Stimulated activated naive B cell treated with anti-CD40 and anti-IgM and Interleukin-4, amounts not matched to agents 10 μg/mL and 1 μg/mL and 100 μg/mL, for 72 hours (primary cell): ENCODE data around the gene SIN3A.
A peak's percentile ranks its signal among the peaks of the same experiment; 100 is the strongest.
"Not testable (repeated sequence)": the region's sequence is repeated elsewhere in the genome, so short reads cannot be mapped to it uniquely, and the experiment has no call there.

Experiments used
- ATAC-seq, 2 donors: fragments of 150-1000 bp; cut with Tn5 transposase; replicated peaks; 2 replicates each; pipeline ENCODE4 v1.10.0; 2021; ENCODE audit warnings: moderate library complexity in 1 of 2
- DNase-seq: peaks from one replicate; pipeline ENCODE4 v3.0.0; 2021
- H3K27ac Mint-ChIP-seq: one replicate; pipeline ENCODE4 v1.8.0; 2022; ENCODE audit warnings: mild to moderate bottlenecking, mixed read lengths
- H3K27me3 Mint-ChIP-seq, 2 donors: one replicate each; pipeline ENCODE4 v1.8.0; 2022; ENCODE audit warnings: mixed read lengths in 2 of 2
- H3K36me3 Mint-ChIP-seq, 2 donors: one replicate each; pipeline ENCODE4 v1.8.0; 2022; ENCODE audit warnings: mixed read lengths in 2 of 2, mild to moderate bottlenecking in 1 of 2
- H3K4me1 Mint-ChIP-seq, 2 donors: one replicate each; pipeline ENCODE4 v1.8.0; 2022; ENCODE audit warnings: mixed read lengths in 2 of 2, mild to moderate bottlenecking in 1 of 2
- H3K4me3 Mint-ChIP-seq, 2 donors: one replicate each; pipeline ENCODE4 v1.8.0; 2022; ENCODE audit warnings: mild to moderate bottlenecking in 2 of 2, mixed read lengths in 2 of 2, moderate library complexity in 1 of 2
- H3K9me3 Mint-ChIP-seq, 2 donors: one replicate each; pipeline ENCODE4 v1.8.0; 2022; ENCODE audit warnings: mixed read lengths in 2 of 2, mild to moderate bottlenecking in 1 of 2

SIN3A gene

GRCh38 chr15:75436881-75437280 lies 14.6 kb downstream of the SIN3A start:
- H3K27me3 Mint-ChIP-seq: no peaks in the 10 kb centered on the region
- H3K4me3 Mint-ChIP-seq: no peak overlapping the region
- no peaks in the 10 kb centered on the region for H3K9me3 Mint-ChIP-seq
- peaks cover 24 to 40% of the 10 kb centered on the region in 2 donors for H3K4me1 Mint-ChIP-seq
- H3K27ac Mint-ChIP-seq: peak overlapping the region; percentile 77
- ATAC-seq: no peak
- H3K36me3 Mint-ChIP-seq: peaks cover 26 to 46% of the 10 kb centered on the region in 2 donors
- no peak for DNase-seq

- Mint-ChIP-seq H3K4me3 (no peak overlapping the region), H3K27me3 (no peaks in the 10 kb centered on the region), H3K4me1 (peaks cover 14 to 38% of the 10 kb centered on the region in 2 donors), H3K9me3 (no peaks in the 10 kb centered on the region), H3K27ac (no peak overlapping the region), H3K36me3 (peaks cover 21 to 40% of the 10 kb centered on the region in 2 donors)
- ATAC-seq: no peak
- DNase-seq: no peak
These were observed 19.8 kb downstream of the SIN3A start for GRCh38 chr15:75431682-75432081.

GRCh38 chr15:75431270-75431669 lies 20.2 kb downstream of the SIN3A start:
- peaks cover 13 to 34% of the 10 kb centered on the region in 2 donors for H3K4me1 Mint-ChIP-seq
- no peaks in the 10 kb centered on the region for H3K9me3 Mint-ChIP-seq
- no peak for ATAC-seq
- DNase-seq: no peak
- peaks cover 21 to 40% of the 10 kb centered on the region in 2 donors for H3K36me3 Mint-ChIP-seq
- H3K27ac Mint-ChIP-seq: no peak overlapping the region
- H3K4me3 Mint-ChIP-seq: no peak overlapping the region
- no peaks in the 10 kb centered on the region for H3K27me3 Mint-ChIP-seq

GRCh38 chr15:75430259-75430658 lies 21.2 kb downstream of the SIN3A start:
- Mint-ChIP-seq H3K4me1 (peaks cover 9 to 30% of the 10 kb centered on the region in 2 donors), H3K36me3 (peaks cover 14 to 37% of the 10 kb centered on the region in 2 donors), H3K4me3 (no peak overlapping the region), H3K27ac (no peak overlapping the region), H3K9me3 (no peaks in the 10 kb centered on the region), H3K27me3 (no peaks in the 10 kb centered on the region)
- no peak for ATAC-seq
- DNase-seq: no peak

GRCh38 chr15:75428152-75428551 lies 23.3 kb downstream of the SIN3A start:
- Mint-ChIP-seq H3K9me3 (no peaks in the 10 kb centered on the region), H3K36me3 (peaks cover 12 to 29% of the 10 kb centered on the region in 2 donors), H3K4me1 (peaks cover 2 to 20% of the 10 kb centered on the region in 2 donors), H3K27ac (no peak overlapping the region), H3K27me3 (no peaks in the 10 kb centered on the region), H3K4me3 (no peak overlapping the region)
- DNase-seq (no peak), ATAC-seq (no peak)

GRCh38 chr15:75425966-75426500 lies 25.5 kb downstream of the SIN3A start:
- H3K36me3 Mint-ChIP-seq: peaks cover 20 to 39% of the 10 kb centered on the region in 2 donors
- DNase-seq (no peak), ATAC-seq (no peak)
- H3K4me3 Mint-ChIP-seq: no peak overlapping the region
- no peak overlapping the region for H3K27ac Mint-ChIP-seq
- H3K4me1 Mint-ChIP-seq: peaks cover 3 to 16% of the 10 kb centered on the region in 2 donors
- no peaks in the 10 kb centered on the region for H3K27me3 Mint-ChIP-seq
- H3K9me3 Mint-ChIP-seq: no peaks in the 10 kb centered on the region

- Mint-ChIP-seq H3K27me3 (no peaks in the 10 kb centered on the region), H3K36me3 (peaks cover 19 to 22% of the 10 kb centered on the region in 2 donors), H3K9me3 (no peaks in the 10 kb centered on the region), H3K4me1 (peaks cover 2 to 5% of the 10 kb centered on the region in 2 donors), H3K4me3 (no peak overlapping the region), H3K27ac (no peak overlapping the region)
- DNase-seq (no peak), ATAC-seq (no peak)
These were observed 28.9 kb downstream of the SIN3A start for GRCh38 chr15:75422554-75422953.

- Mint-ChIP-seq H3K4me3 (no peak overlapping the region), H3K27ac (no peak overlapping the region), H3K36me3 (peaks cover 25% of the 10 kb centered on the region in 2 donors), H3K27me3 (no peaks in the 10 kb centered on the region), H3K9me3 (no peaks in the 10 kb centered on the region), H3K4me1 (peaks cover 8 to 19% of the 10 kb centered on the region in 2 donors)
- DNase-seq (no peak), ATAC-seq (no peak)
These were observed 30.8 kb downstream of the SIN3A start for GRCh38 chr15:75420698-75421097.

GRCh38 chr15:75416584-75416983 lies 34.9 kb downstream of the SIN3A start:
- peak overlapping the region; percentile 91 for H3K27ac Mint-ChIP-seq

GRCh38 chr15:75410196-75410595 lies 41.3 kb downstream of the SIN3A start:
- Mint-ChIP-seq H3K27me3 (no peaks in the 10 kb centered on the region), H3K36me3 (peaks cover 58 to 75% of the 10 kb centered on the region in 2 donors), H3K27ac (no peak overlapping the region), H3K9me3 (no peaks in the 10 kb centered on the region), H3K4me3 (no peak overlapping the region), H3K4me1 (peaks cover 5 to 7% of the 10 kb centered on the region in 2 donors)
- no peak for ATAC-seq
- DNase-seq: no peak

More at GRCh38 chr15:75416584-75416983, 34.9 kb downstream of the SIN3A start:
- peaks cover 39 to 40% of the 10 kb centered on the region in 2 donors for H3K36me3 Mint-ChIP-seq
- ATAC-seq (peak; percentile 82 to 83), DNase-seq (peak; percentile 13)
- no peaks in the 10 kb centered on the region for H3K9me3 Mint-ChIP-seq
- H3K4me1 Mint-ChIP-seq: peaks cover 14 to 27% of the 10 kb centered on the region in 2 donors
- peak overlapping the region in 1 of 2 donors; percentile 25 for H3K4me3 Mint-ChIP-seq
- H3K27me3 Mint-ChIP-seq: no peaks in the 10 kb centered on the region

GRCh38 chr15:75407083-75407482 lies 44.4 kb downstream of the SIN3A start:
- no peaks in the 10 kb centered on the region for H3K9me3 Mint-ChIP-seq
- H3K4me1 Mint-ChIP-seq: no peaks in the 10 kb centered on the region
- peaks cover 54 to 67% of the 10 kb centered on the region in 2 donors for H3K36me3 Mint-ChIP-seq
- no peak for DNase-seq
- peak overlapping the region; percentile 37 for H3K27ac Mint-ChIP-seq
- no peak overlapping the region for H3K4me3 Mint-ChIP-seq
- ATAC-seq: no peak
- no peaks in the 10 kb centered on the region for H3K27me3 Mint-ChIP-seq

- Mint-ChIP-seq H3K36me3 (peaks cover 44 to 54% of the 10 kb centered on the region in 2 donors), H3K27me3 (no peaks in the 10 kb centered on the region), H3K4me1 (no peaks in the 10 kb centered on the region), H3K4me3 (no peak overlapping the region), H3K9me3 (no peaks in the 10 kb centered on the region), H3K27ac (no peak overlapping the region)
- ATAC-seq: no peak
- DNase-seq: no peak
These were observed 47.6 kb downstream of the SIN3A start for GRCh38 chr15:75403892-75404291.

- Mint-ChIP-seq H3K9me3 (no peaks in the 10 kb centered on the region), H3K4me1 (peaks cover 12 to 14% of the 10 kb centered on the region in 2 donors), H3K36me3 (peaks cover 48 to 51% of the 10 kb centered on the region in 2 donors), H3K27me3 (no peaks in the 10 kb centered on the region), H3K4me3 (no peak overlapping the region), H3K27ac (peak overlapping the region; percentile 43)
- ATAC-seq (no peak), DNase-seq (no peak)
These were observed 54.0 kb downstream of the SIN3A start for GRCh38 chr15:75397494-75397893.

- H3K36me3 Mint-ChIP-seq: peaks cover 39 to 54% of the 10 kb centered on the region in 2 donors
- peak overlapping the region; percentile 56 for H3K27ac Mint-ChIP-seq
- no peak for DNase-seq
- no peak overlapping the region for H3K4me3 Mint-ChIP-seq
- H3K4me1 Mint-ChIP-seq: peaks cover 22 to 30% of the 10 kb centered on the region in 2 donors
- no peak for ATAC-seq
- no peaks in the 10 kb centered on the region for H3K9me3 Mint-ChIP-seq
- no peaks in the 10 kb centered on the region for H3K27me3 Mint-ChIP-seq
These were observed 61.6 kb downstream of the SIN3A start for GRCh38 chr15:75389791-75390382.

GRCh38 chr15:75383986-75384385 lies 67.5 kb downstream of the SIN3A start:
- not testable (repeated sequence) for H3K9me3 Mint-ChIP-seq

More at GRCh38 chr15:75383986-75384385, 67.5 kb downstream of the SIN3A start:
- not testable (repeated sequence) for ATAC-seq, DNase-seq, H3K27me3 Mint-ChIP-seq, H3K27ac Mint-ChIP-seq, H3K4me3 Mint-ChIP-seq
- Mint-ChIP-seq H3K4me1 (peaks cover 19 to 36% of the 10 kb centered on the region in 2 donors), H3K36me3 (peaks cover 37 to 39% of the 10 kb centered on the region in 2 donors)
